K562 (cell line): ENCODE measurements around the gene EIF2S1. TPM values are rescaled to one million over a fixed set of nuclear protein-coding genes. Genes with fewer than 3 reads are reported as not detected.

Experiments used
- ATAC-seq: fragments of 200-7000 bp; cut with Tn5 transposase; 3 replicates; pipeline ENCODE4 v1.9.1; 2020; ENCODE audit warnings: moderate library complexity
- BruUV-seq: library from RNA; stranded (reverse); fragments of 400-500 nt; replicated peaks from 2 replicates; lab custom pipeline; 2021; lab: Mats Ljungman, UMichigan
- CTCF ChIA-PET: fragments of 300-600 bp; formaldehyde crosslinking; extraction: SDS; loops from one replicate; lab custom pipeline; 2021; ENCODE audit warnings: low intra/inter-chr PET ratio; lab: Yijun Ruan, JAX
- POLR2A ChIA-PET: fragments of 300-600, 350-650 bp; sonication (Branson Sonifier 250); formaldehyde crosslinking; extraction: SDS; loops from one replicate; lab custom pipeline; 2021; ENCODE audit warnings: antibody characterized with exemption, inconsistent platforms; lab: Yijun Ruan, JAX
- DNase-seq, 4 experiments: peaks; one replicate each; pipeline versions ENCODE4 v3.0.0 to v3.0.0-alpha.2; 2011 to 2018; ENCODE audit warnings: low spot score in 3 of 4, mixed read lengths in 3 of 4; ENCODE audit errors: extremely low read depth in 1 of 4
- FAIRE-seq: peaks from 2 replicates; lab custom pipeline; 2011; peaks lifted over from hg19 to GRCh38; lab: Jason Lieb, UNC
- H2AFZ ChIP-seq: 2 replicates; pipeline ENCODE4 v1.6.0; 2011; ENCODE audit warnings: low read depth, low read length, control low read depth, inconsistent platforms
- H3K27ac ChIP-seq: fragments of 200-600 bp; 3 replicates; pipeline ENCODE4 v1.8.0; 2011; ENCODE audit warnings: low read depth, mild to moderate bottlenecking, control low read depth, inconsistent platforms, low read length, moderate library complexity, mixed read lengths; ENCODE audit errors: extremely low read depth
- H3K27me3 ChIP-seq, 2 experiments: fragments of 300-600 bp in 1 of 2; 2 replicates in 1 of 2; 3 replicates in 1 of 2; pipeline versions ENCODE4 v1.6.0 to v1.8.0; 2011; ENCODE audit warnings: inconsistent platforms in 2 of 2, low read length in 2 of 2, mild to moderate bottlenecking in 1 of 2, mixed read lengths in 1 of 2, moderate library complexity in 1 of 2; ENCODE audit not compliant: control insufficient read depth in 2 of 2, insufficient read depth in 2 of 2
- H3K36me3 ChIP-seq: fragments of 300-600 bp; 3 replicates; pipeline ENCODE4 v1.8.0; 2011; ENCODE audit warnings: mild to moderate bottlenecking, low read length, inconsistent platforms; ENCODE audit not compliant: control insufficient read depth, insufficient read depth
- H3K4me1 ChIP-seq, 2 experiments: fragments of 200-600 bp in 1 of 2; replicated peaks in 1 of 2; 2 replicates in 1 of 2; 3 replicates in 1 of 2; pipeline versions ENCODE4 v1.5.1 to v1.8.0; 2011; ENCODE audit warnings: inconsistent platforms in 2 of 2, low read length in 2 of 2, mild to moderate bottlenecking in 1 of 2, mixed read lengths in 1 of 2, moderate library complexity in 1 of 2; ENCODE audit not compliant: control insufficient read depth in 2 of 2, insufficient read depth in 2 of 2
- H3K4me2 ChIP-seq: 2 replicates; pipeline ENCODE4 v1.6.1; 2011; ENCODE audit warnings: low read length, control low read depth, inconsistent platforms, mixed read lengths; ENCODE audit not compliant: insufficient read depth
- H3K4me3 ChIP-seq: fragments of 200-600 bp; sonication (generic), shearing (Covaris generic); 2 replicates; pipeline ENCODE4 v1.5.1; 2016; ENCODE audit warnings: control low read depth, inconsistent platforms
- H3K79me2 ChIP-seq: fragments of 200-600 bp; 3 replicates; pipeline ENCODE4 v1.8.0; 2011; ENCODE audit warnings: low read length, inconsistent platforms; ENCODE audit not compliant: control insufficient read depth, insufficient read depth
- H3K9ac ChIP-seq, 2 experiments: 2 replicates each; pipeline versions ENCODE4 v1.6.0 to v1.6.1; 2011; ENCODE audit warnings: low read depth in 2 of 2, low read length in 2 of 2, control low read depth in 1 of 2, inconsistent platforms in 1 of 2, mild to moderate bottlenecking in 1 of 2, mixed read lengths in 1 of 2; ENCODE audit not compliant: insufficient read depth in 1 of 2
- H3K9me1 ChIP-seq: one replicate; pipeline ENCODE4 v1.6.0; 2011; ENCODE audit warnings: inconsistent platforms, mild to moderate bottlenecking, low read length, moderate library complexity; ENCODE audit not compliant: control insufficient read depth, insufficient read depth
- H3K9me3 ChIP-seq: replicated peaks from 2 replicates; pipeline ENCODE4 v1.5.1; 2011; ENCODE audit warnings: low read depth, low read length, inconsistent platforms; ENCODE audit not compliant: control insufficient read depth, insufficient read depth
- H4K20me1 ChIP-seq: replicated peaks from 2 replicates; pipeline ENCODE4 v1.6.1; 2011; ENCODE audit warnings: low read length, inconsistent platforms, mixed read lengths; ENCODE audit not compliant: control insufficient read depth, insufficient read depth
- BCL6 ChIP-seq: fragments of 250-450 bp; sonication (Bioruptor Pico); IDR thresholded peaks from 2 replicates; pipeline ENCODE4 v1.4.0; 2020
- CBFA2T2 ChIP-seq: fragments of 450-650 bp; conservative IDR thresholded peaks from 2 replicates; pipeline ENCODE4 v1.6.1; 2017; ENCODE audit warnings: mild to moderate bottlenecking
- ETV5 ChIP-seq: sonication (generic); formaldehyde crosslinking; IDR thresholded peaks from 2 replicates; pipeline ENCODE4 v1.4.0; 2020; ENCODE audit warnings: low read depth, mild to moderate bottlenecking, missing genetic modification reagents
- FIP1L1 ChIP-seq: fragments of 200-400 bp; formaldehyde crosslinking; IDR thresholded peaks from 2 replicates; pipeline ENCODE4 v1.6.1; 2018; ENCODE audit warnings: mild to moderate bottlenecking, low read depth, low read length; ENCODE audit not compliant: poor library complexity, severe bottlenecking
- GATA2 ChIP-seq: sonication (generic); formaldehyde crosslinking; IDR thresholded peaks from 2 replicates; pipeline ENCODE4 v1.4.0; 2020; ENCODE audit warnings: mild to moderate bottlenecking, missing genetic modification reagents
- IFI16 ChIP-seq: fragments of 250-450 bp; sonication (Bioruptor Pico); IDR thresholded peaks from 2 replicates; pipeline ENCODE4 v2.1.2; 2022; ENCODE audit warnings: mild to moderate bottlenecking, inconsistent platforms
- KLF1 ChIP-seq: fragments of 450-650 bp; IDR thresholded peaks from 2 replicates; pipeline ENCODE4 v1.6.1; 2016; ENCODE audit warnings: missing genetic modification characterization, missing compliant biosample characterization
- L3MBTL2 ChIP-seq: fragments of 450-650 bp; IDR thresholded peaks from 2 replicates; pipeline ENCODE4 v1.6.1; 2016; ENCODE audit warnings: mild to moderate bottlenecking, moderate library complexity
- MTA1 ChIP-seq: fragments of 450-650 bp; IDR thresholded peaks from 2 replicates; pipeline ENCODE4 v1.6.1; 2017; ENCODE audit warnings: borderline replicate concordance
- NUFIP1 ChIP-seq: fragments of 450-650 bp; IDR thresholded peaks from 2 replicates; pipeline ENCODE4 v1.6.1; 2018; ENCODE audit not compliant: partially characterized antibody
- RCOR1 ChIP-seq, 2 experiments: IDR thresholded peaks; 2 replicates each; pipeline ENCODE4 v1.6.1; 2012; ENCODE audit warnings: low read depth in 2 of 2, low read length in 2 of 2, borderline replicate concordance in 1 of 2, improper control_type of control experiment in 1 of 2
- TARDBP ChIP-seq: fragments of 450-650 bp; IDR thresholded peaks from 2 replicates; pipeline ENCODE4 v1.6.1; 2016
- TCF3 ChIP-seq: sonication (generic); formaldehyde crosslinking; IDR thresholded peaks from 2 replicates; pipeline ENCODE4 v1.4.0; 2020; ENCODE audit warnings: mild to moderate bottlenecking, missing genetic modification reagents
- WHSC1 ChIP-seq: IDR thresholded peaks from one replicate; pipeline ENCODE4 v1.6.1; 2012; ENCODE audit warnings: low read length, control low read depth, inconsistent platforms
- ZFP36 ChIP-seq: fragments of 150-350 bp; IDR thresholded peaks from 2 replicates; pipeline ENCODE4 v1.6.1; 2018; ENCODE audit warnings: low read length, low read depth; ENCODE audit not compliant: partially characterized antibody
- ZNF354B ChIP-seq: fragments of 250-450 bp; sonication (Bioruptor Pico); IDR thresholded peaks from 2 replicates; pipeline ENCODE4 v1.4.0; 2020
- ZNF695 ChIP-seq: fragments of 450-650 bp; formaldehyde crosslinking; IDR thresholded peaks from 2 replicates; pipeline ENCODE4 v1.4.0; 2020; ENCODE audit warnings: mild to moderate bottlenecking, moderate library complexity
- whole genome bisulfite sequencing: fragments of 100-300 bp; shearing (Covaris generic); methylation state at CpG from one replicate; pipeline ENCODE4 v1.1.6; 2016; ENCODE audit warnings: low coverage, mixed read lengths; ENCODE audit not compliant: insufficient coverage; ENCODE audit errors: missing lambda C conversion rate; 5-methylcytosine and 5-hydroxymethylcytosine counted together
- in situ Hi-C: fragments of 300-500 bp; cut with MboI; formaldehyde crosslinking; loops from 4 replicates; pipeline ENCODE4 v1.15.0; 2018; ENCODE audit warnings: inconsistent platforms, mixed read lengths
- intact Hi-C: fragments of 100-400 bp; cut with micrococcal nuclease; formaldehyde crosslinking; loops from 2 replicates; pipeline ENCODE4 v1.14.2; 2022
- polyA plus RNA-seq, 8 experiments: library from polyadenylated mRNA; depleted of rRNA in 4 of 8; stranded (reverse) in 5 of 8; unstranded in 3 of 8; fragments of >200 nt; fragmentation: Nextera tagmentation in 2 of 8; fragmentation: Illumina TruSeq in 1 of 8; extraction: Ambion mirVana in 2 of 8; extraction: Trizol in 1 of 8; gene quantifications; 2 replicates each; pipeline versions ENCODE4 v1.2.1 to v1.2.3, GENCODE V29; 2011 to 2014; ENCODE audit warnings: inconsistent platforms in 1 of 8, missing spikeins in 1 of 8
- total RNA-seq, 7 experiments: library from RNA; depleted of rRNA in 6 of 7; stranded (reverse); fragments of >200 nt in 6 of 7; fragmentation: Illumina TruSeq in 2 of 7; extraction: Trizol in 2 of 7; gene quantifications; 2 replicates each; pipeline versions ENCODE4 v1.2.1 to v1.2.3, GENCODE V29; 2011 to 2021; ENCODE audit warnings: low replicate concordance in 1 of 7

Gene EIF2S1
- total and polyA plus RNA-seq, 9 of the 15 experiments (the other 6 are each of a cell fraction or from before 2014, with no cell fraction given): 216 to 1,018 (median 332) TPM

- Histone ChIP-seq H2AFZ (no peak overlapping the region), H4K20me1 (no peaks in the 10 kb centered on the region), H3K36me3 (no peaks in the 10 kb centered on the region), H3K27ac (no peak overlapping the region), H3K4me1 (peaks cover 14 to 20% of the 10 kb centered on the region in 2 experiments; a peak in 4 of 5 replicates), H3K9me1 (no peaks in the 10 kb centered on the region), H3K9ac (peak overlapping the region in 1 of 2 experiments; percentile 52; a peak in 1 of 4 replicates), H3K27me3 (no peaks in the 10 kb centered on the region), H3K4me2 (no peak overlapping the region), H3K9me3 (no peaks in the 10 kb centered on the region), H3K4me3 (no peak overlapping the region), H3K79me2 (no peaks in the 10 kb centered on the region)
- WGBS: 58% methylated on average over 15 of the region's 16 CpGs
- POLR2A ChIA-PET: interaction anchor here (0.7 to 0.9 kb wide), 2 partner anchors 9 to 25 kb away, joined by 4 to 5 read pairs; no protein-coding TSS in a partner anchor
- ATAC-seq: peak; percentile 32; the same call in 2 of the 3 replicates
- BruUV-seq: no TSS peak
- intact Hi-C loops (no loop called here), in situ Hi-C loops (no loop called here)
- DNase-seq: no peak
- TF ChIP-seq FIP1L1: no peak
- TF ChIP-seq IFI16 (CRISPR knock-in tag): no peak
- no peak for TF ChIP-seq ZNF354B (CRISPR knock-in tag)
- TF ChIP-seq NUFIP1: no peak
- no peak for TF ChIP-seq KLF1 (tag)
- TF ChIP-seq L3MBTL2: no peak
- TF ChIP-seq ZNF695 (CRISPR knock-in tag): no peak
- no peak for TF ChIP-seq GATA2 (CRISPR knock-in tag)
- TF ChIP-seq ETV5 (CRISPR knock-in tag): no peak
- no peak for TF ChIP-seq ZFP36
- no peak for TF ChIP-seq BCL6 (CRISPR knock-in tag)
- no peak for TF ChIP-seq MTA1
- TF ChIP-seq WHSC1: no peak
- no peak for TF ChIP-seq RCOR1 (IDR thresholded peaks at IDR 0.05; ENCODE audit: borderline replicate concordance in 1 of 2, low read depth in 2 of 2, low read length in 2 of 2)
- TF ChIP-seq TARDBP: no peak
- TF ChIP-seq TCF3 (CRISPR knock-in tag): no peak
- no peak for TF ChIP-seq CBFA2T2
- CTCF ChIA-PET: no interaction called here
- no peak for FAIRE-seq
Measured at GRCh38 chr14:67395086-67395875, 35.2 kb downstream of the EIF2S1 start.
